ENCODE results near the gene SSRP1.

Gene SSRP1

DNA sequence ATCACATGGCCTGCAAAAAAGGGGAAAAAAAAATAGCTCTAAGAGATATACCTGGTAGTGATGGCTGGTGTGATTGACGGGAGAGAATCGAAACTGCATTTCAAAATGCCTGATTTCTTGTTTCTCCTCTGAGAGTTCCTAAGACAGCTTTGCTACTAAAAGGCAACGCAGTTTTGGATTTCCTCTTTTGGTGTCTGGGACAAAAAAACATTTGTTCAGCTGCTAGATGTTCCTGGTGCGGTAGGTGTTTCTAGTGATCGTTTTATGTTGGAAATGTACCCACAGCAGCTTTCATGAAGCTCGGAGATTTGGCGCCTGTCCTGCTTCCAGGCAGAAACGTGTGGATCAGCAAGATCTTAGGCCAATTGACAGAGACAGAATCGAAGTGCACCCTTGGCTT is 20.6 kb upstream of the SSRP1 start:
- no peaks in the 10 kb centered on the region for H3K9me3 ChIP-seq (ENCODE audit: low read length)
- no peaks in the 10 kb centered on the region for H3K36me3 ChIP-seq (ENCODE audit: insufficient read depth, low read length)
- peaks cover 20% of the 10 kb centered on the region for H3K4me1 ChIP-seq (ENCODE audit: insufficient read depth, low read length)
- no peaks in the 10 kb centered on the region for H3K27me3 ChIP-seq (ENCODE audit: insufficient read depth, low read length)
- H2AFZ ChIP-seq (ENCODE audit: low read depth, low read length) = no peak overlapping the region
- H3K4me3 ChIP-seq (ENCODE audit: low read length) = no peak overlapping the region

DNA sequence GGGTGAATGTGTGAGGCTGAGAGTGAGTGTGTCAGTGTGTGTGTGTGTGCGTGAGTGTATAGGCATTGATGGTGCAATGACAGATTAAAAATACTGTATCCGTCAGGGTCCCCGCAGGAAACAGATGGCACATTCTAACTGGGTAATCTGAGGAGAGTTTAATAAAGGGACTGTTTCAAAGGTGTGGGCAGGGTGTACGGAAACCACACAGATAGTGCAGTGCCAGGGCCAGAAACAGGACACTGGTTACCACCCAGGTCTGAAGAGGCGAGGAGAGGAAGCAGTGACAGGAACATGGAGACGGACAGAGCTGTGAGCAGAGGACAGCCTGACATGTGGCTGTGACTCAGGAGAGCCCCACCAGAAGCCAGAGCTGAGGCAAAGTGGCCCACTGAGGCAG is 19.0 kb upstream of the SSRP1 start:
- Histone ChIP-seq H2AFZ (ENCODE audit: low read depth, low read length) (no peak overlapping the region), H3K4me3 (ENCODE audit: low read length) (no peak overlapping the region), H3K27me3 (ENCODE audit: insufficient read depth, low read length) (no peaks in the 10 kb centered on the region), H3K4me1 (ENCODE audit: insufficient read depth, low read length) (peaks cover 20% of the 10 kb centered on the region), H3K36me3 (ENCODE audit: insufficient read depth, low read length) (no peaks in the 10 kb centered on the region), H3K9me3 (ENCODE audit: low read length) (no peaks in the 10 kb centered on the region)

DNA sequence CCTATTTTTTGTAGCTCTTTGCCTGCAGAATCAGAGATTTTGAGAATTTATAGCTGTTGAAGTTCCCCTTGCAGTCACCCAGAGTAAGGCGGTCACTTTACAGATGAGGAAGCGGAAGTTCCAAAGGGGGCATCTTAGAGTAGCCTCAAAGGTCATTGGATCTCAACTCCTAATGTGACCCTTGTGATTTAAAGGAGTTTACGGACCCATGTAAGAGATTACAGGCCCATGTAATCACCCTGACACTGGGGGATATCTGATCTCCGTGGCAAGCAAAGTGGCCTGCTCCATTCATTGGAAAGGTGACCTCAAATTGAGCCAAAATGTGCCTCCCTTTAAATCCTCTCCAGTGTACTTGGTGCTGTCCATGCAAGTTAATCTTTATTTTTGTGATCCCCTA is 18.2 kb upstream of the SSRP1 start:
- Histone ChIP-seq H3K27me3 (ENCODE audit: insufficient read depth, low read length) (no peaks in the 10 kb centered on the region), H3K9me3 (ENCODE audit: low read length) (no peaks in the 10 kb centered on the region), H3K4me1 (ENCODE audit: insufficient read depth, low read length) (peaks cover 20% of the 10 kb centered on the region), H2AFZ (ENCODE audit: low read depth, low read length) (peak overlapping the region; percentile 76), H3K4me3 (ENCODE audit: low read length) (peak overlapping the region; percentile 15), H3K36me3 (ENCODE audit: insufficient read depth, low read length) (no peaks in the 10 kb centered on the region)

DNA sequence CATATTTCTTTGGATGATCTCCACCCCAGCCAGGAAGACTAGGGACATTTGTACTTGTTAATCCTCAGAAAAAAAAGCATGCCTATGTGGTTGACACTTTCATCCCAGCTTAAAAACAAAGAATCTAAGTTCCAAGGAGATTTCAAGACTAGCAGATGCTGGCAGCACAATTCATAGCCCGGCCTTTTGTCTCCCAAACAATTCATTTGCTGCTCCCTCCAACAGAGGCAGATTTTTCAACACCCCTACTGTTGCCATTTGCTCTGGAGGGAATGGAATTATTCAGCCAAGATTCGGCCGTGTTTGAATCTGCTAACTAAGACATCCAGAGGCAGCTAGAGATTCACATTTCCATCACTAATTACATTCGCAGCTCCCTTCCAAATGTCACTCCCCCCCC is 17.8 kb upstream of the SSRP1 start:
- peak overlapping the region; percentile 76 for H2AFZ ChIP-seq (ENCODE audit: low read depth, low read length)
- H3K27me3 ChIP-seq (ENCODE audit: insufficient read depth, low read length) = no peaks in the 10 kb centered on the region
- peaks cover 20% of the 10 kb centered on the region for H3K4me1 ChIP-seq (ENCODE audit: insufficient read depth, low read length)
- no peaks in the 10 kb centered on the region for H3K36me3 ChIP-seq (ENCODE audit: insufficient read depth, low read length)
- H3K4me3 ChIP-seq (ENCODE audit: low read length) = peak overlapping the region; percentile 15
- no peaks in the 10 kb centered on the region for H3K9me3 ChIP-seq (ENCODE audit: low read length)

DNA sequence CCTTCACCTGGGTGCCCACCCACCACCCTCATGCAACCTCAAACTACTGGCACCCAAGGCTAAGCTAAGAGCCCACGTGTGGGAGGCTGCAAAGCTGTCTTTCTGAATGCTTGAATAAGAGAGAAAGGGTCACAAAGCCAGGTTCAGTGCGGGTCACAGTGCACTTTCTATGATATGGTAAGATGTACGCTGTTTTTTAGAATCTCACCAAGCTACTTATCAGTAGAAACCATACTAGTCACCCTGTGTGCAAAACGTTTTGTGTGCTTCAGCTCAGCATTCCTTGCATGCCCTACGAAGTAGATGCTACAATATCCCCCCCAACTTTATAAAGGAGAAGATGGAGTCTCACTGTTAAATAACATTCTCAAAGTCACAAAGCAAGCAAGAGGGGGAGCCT is 17.3 kb upstream of the SSRP1 start:
- no peaks in the 10 kb centered on the region for H3K36me3 ChIP-seq (ENCODE audit: insufficient read depth, low read length)
- H3K4me3 ChIP-seq (ENCODE audit: low read length) = peak overlapping the region; percentile 15
- peaks cover 20% of the 10 kb centered on the region for H3K4me1 ChIP-seq (ENCODE audit: insufficient read depth, low read length)
- peak overlapping the region; percentile 76 for H2AFZ ChIP-seq (ENCODE audit: low read depth, low read length)
- no peaks in the 10 kb centered on the region for H3K27me3 ChIP-seq (ENCODE audit: insufficient read depth, low read length)
- H3K9me3 ChIP-seq (ENCODE audit: low read length) = no peaks in the 10 kb centered on the region

DNA sequence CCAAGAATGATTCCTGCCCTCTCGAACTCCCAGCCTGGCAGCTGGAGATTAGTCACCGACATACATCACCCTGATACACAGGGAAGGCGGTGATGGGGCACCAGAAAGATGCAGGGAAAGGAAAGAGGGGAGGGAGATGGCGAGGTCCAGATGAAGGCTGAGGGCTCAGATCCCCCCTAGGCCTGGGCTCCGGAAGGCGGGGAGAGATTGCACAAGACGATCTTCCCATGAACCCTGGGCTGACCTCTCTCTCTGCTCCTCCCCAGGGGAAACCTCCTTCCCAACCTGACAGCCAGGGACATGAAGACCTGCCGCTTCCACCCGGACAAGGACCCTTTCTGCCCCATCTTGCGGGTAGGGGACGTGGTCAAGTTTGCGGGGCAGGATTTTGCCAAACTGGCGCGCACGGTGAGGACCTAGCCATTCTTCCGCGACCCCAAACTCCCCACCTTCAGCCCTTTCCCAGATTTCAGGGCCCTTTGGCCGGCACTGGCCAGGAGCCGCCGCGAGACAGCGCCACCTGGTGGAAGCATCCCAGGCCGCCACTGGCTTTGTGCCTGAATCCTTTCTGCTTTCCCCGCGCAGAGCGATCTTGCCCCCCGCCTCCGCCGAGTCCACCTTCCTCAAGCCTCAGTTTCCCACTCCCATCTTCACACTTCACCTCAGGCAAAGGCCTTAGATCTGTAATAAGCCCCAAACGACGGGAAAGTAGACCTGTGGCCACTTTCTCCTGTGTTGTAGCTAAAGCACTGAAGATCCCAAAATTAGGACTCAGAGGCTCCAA is 14.0 kb upstream of the SSRP1 start:
- Histone ChIP-seq H3K4me3 (ENCODE audit: low read length) (no peak overlapping the region), H2AFZ (ENCODE audit: low read depth, low read length) (no peak overlapping the region), H3K27me3 (ENCODE audit: insufficient read depth, low read length) (no peaks in the 10 kb centered on the region), H3K4me1 (ENCODE audit: insufficient read depth, low read length) (peaks cover 20% of the 10 kb centered on the region), H3K9me3 (ENCODE audit: low read length) (no peaks in the 10 kb centered on the region), H3K36me3 (ENCODE audit: insufficient read depth, low read length) (no peaks in the 10 kb centered on the region)

DNA sequence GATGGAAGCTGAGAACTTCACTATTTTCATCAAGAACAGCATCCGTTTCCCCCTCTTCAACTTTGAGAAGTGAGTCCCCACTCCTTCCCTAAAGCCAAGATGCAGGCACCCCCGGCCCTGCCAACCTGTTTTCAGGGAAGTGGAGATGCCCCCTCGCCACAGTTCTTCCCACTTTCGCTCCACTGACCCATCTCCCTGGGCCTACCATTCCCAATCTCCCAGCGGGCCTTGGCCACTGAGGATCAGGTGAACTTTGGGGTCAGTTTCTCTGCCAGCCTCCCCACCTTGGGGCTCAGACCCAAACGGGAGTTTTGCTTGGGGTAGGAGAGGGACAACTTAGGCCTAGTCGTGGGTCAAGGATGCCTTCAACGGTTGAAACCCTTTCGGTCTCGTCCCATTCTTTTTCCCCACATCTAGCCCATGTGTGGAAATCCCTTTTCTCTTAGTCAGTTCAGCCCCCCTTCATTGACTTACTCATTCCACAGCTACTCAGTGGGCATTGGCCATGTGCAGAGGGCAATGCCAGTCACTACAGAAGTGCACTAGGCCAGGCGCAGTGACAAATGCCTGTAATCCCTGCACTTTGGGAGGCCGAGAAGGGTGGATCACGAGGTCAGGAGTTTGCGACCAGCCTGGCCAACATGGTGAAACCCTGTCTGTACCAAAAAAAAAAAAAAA is 13.1 kb upstream of the SSRP1 start:
- no peak overlapping the region for H2AFZ ChIP-seq (ENCODE audit: low read depth, low read length)
- peaks cover 14% of the 10 kb centered on the region for H3K4me1 ChIP-seq (ENCODE audit: insufficient read depth, low read length)
- H3K36me3 ChIP-seq (ENCODE audit: insufficient read depth, low read length) = no peaks in the 10 kb centered on the region
- no peaks in the 10 kb centered on the region for H3K27me3 ChIP-seq (ENCODE audit: insufficient read depth, low read length)
- H3K9me3 ChIP-seq (ENCODE audit: low read length) = no peaks in the 10 kb centered on the region
- no peak overlapping the region for H3K4me3 ChIP-seq (ENCODE audit: low read length)

DNA sequence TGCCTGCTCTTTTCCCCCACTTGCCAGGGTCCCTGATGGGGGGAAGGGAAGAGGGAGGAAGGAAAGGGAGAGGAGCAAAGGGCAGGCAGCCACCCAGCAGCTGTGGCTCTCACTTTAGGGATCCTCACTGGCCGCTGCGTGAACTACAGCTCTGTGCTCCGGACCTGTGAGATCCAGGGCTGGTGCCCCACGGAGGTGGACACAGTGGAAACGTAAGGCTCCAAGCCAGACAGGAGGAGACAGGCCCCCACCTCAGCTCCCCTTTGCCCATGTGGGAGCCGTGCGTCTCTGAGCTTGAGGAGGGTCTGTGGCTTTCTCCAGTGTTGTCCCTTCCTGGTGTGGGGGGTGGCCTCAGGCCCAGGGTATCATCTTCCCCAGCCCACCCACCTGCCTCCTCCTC is 12.4 kb upstream of the SSRP1 start:
- H2AFZ ChIP-seq (ENCODE audit: low read depth, low read length) = no peak overlapping the region
- H3K4me1 ChIP-seq (ENCODE audit: insufficient read depth, low read length) = peaks cover 13% of the 10 kb centered on the region
- no peak overlapping the region for H3K4me3 ChIP-seq (ENCODE audit: low read length)
- H3K27me3 ChIP-seq (ENCODE audit: insufficient read depth, low read length) = no peaks in the 10 kb centered on the region
- H3K36me3 ChIP-seq (ENCODE audit: insufficient read depth, low read length) = no peaks in the 10 kb centered on the region
- H3K9me3 ChIP-seq (ENCODE audit: low read length) = no peaks in the 10 kb centered on the region

DNA sequence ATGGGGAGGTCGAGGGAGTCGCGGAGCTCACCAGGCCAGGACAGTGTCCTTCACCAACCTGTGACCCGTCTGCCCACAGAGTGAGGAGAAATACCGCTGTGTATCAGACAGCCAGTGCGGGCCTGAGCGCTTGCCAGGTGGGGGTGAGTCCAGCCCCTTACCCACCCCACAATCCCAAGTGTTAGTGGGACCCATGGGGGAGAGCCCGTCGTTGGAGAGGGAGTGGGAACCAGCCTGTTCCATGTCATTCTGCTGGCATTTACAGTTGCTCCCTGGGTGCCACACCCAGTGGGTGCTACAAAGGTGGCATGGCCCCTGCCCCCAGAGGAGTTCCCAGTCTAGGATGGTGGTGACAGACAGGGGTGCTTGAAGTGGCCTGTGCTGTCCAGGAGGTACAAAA is 11.6 kb upstream of the SSRP1 start:
- Histone ChIP-seq H2AFZ (ENCODE audit: low read depth, low read length) (no peak overlapping the region), H3K4me3 (ENCODE audit: low read length) (no peak overlapping the region), H3K36me3 (ENCODE audit: insufficient read depth, low read length) (no peaks in the 10 kb centered on the region), H3K4me1 (ENCODE audit: insufficient read depth, low read length) (peaks cover 10% of the 10 kb centered on the region), H3K9me3 (ENCODE audit: low read length) (no peaks in the 10 kb centered on the region), H3K27me3 (ENCODE audit: insufficient read depth, low read length) (no peaks in the 10 kb centered on the region)

DNA sequence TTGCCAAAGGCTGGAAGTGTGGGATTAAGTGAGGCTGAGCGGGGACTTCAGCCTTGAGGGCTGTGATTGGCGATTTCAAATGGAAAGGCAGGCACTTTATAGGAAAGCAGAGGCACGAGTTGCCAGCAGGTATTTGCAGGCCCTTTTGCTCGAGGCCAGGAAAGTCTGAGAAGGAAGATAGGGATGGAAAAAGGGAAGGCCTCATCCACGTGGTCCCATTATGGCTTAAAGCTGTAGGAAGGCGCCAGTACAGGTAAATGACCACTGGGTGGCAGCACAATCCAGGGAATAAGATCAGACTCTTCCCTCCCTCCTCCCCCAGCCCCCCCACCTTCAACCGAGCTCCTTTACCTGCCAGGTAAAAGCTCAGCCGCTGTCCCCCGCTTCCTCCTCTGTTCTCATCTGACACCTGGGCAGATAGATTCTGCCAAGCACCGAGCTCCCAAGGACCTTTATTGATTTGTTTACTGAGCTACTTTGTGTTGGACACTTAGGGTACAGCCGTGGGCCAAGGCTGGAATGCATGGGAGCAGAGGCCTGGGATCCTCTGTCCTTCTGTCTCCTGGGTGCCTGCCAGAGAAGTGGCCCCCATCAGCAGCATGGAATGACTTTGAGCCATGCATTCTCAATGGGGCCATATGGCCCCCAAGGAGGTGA is 10.0 kb upstream of the SSRP1 start:
- Histone ChIP-seq H3K4me3 (ENCODE audit: low read length) (no peak overlapping the region), H2AFZ (ENCODE audit: low read depth, low read length) (peak overlapping the region; percentile 68), H3K4me1 (ENCODE audit: insufficient read depth, low read length) (peaks cover 11% of the 10 kb centered on the region), H3K27me3 (ENCODE audit: insufficient read depth, low read length) (no peaks in the 10 kb centered on the region), H3K9me3 (ENCODE audit: low read length) (no peaks in the 10 kb centered on the region), H3K36me3 (ENCODE audit: insufficient read depth, low read length) (no peaks in the 10 kb centered on the region)

DNA sequence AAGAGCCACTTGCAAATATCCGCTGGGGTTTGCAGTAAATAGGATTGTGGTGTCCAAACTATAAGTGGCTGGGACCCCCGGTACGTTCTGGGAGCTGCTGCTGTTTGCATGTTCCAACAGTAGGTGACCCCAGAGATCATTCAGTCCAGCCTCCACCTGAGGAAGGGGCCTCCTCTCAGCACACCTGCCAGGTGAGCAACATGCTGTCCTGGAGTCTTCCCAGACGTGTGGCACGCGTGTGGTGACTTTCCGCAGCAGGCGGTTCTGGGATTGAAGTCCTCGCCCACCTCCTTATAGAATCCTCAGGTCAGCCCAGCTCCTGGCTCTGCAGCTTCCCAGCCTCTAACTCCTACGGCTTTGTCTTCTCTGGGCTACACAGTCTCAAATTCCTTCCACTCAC is 9.1 kb upstream of the SSRP1 start:
- Histone ChIP-seq H2AFZ (ENCODE audit: low read depth, low read length) (peak overlapping the region; percentile 68), H3K9me3 (ENCODE audit: low read length) (no peaks in the 10 kb centered on the region), H3K4me1 (ENCODE audit: insufficient read depth, low read length) (peaks cover 19% of the 10 kb centered on the region), H3K27me3 (ENCODE audit: insufficient read depth, low read length) (no peaks in the 10 kb centered on the region), H3K36me3 (ENCODE audit: insufficient read depth, low read length) (no peaks in the 10 kb centered on the region), H3K4me3 (ENCODE audit: low read length) (no peak overlapping the region)

DNA sequence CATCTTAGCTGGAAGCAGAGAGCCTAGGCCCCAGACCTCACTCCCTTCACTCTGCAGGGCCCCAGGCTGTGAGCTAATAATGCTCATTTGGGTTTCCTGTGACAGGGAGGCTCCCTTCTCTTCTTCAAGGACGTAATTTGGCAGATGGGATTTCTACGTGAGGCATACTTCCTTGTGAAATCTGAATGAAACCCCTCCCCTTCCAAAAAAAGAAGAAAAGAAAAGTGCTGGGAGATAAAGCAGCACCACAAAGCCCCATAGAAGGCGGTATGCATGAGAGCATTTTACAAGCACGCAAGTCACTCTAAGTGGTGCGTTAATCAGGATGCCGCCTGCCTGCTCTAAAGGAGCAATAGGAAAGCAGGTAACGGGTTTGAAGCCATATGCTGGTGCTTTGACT is 8.1 kb upstream of the SSRP1 start:
- no peaks in the 10 kb centered on the region for H3K36me3 ChIP-seq (ENCODE audit: insufficient read depth, low read length)
- H2AFZ ChIP-seq (ENCODE audit: low read depth, low read length) = no peak overlapping the region
- peaks cover 27% of the 10 kb centered on the region for H3K4me1 ChIP-seq (ENCODE audit: insufficient read depth, low read length)
- H3K4me3 ChIP-seq (ENCODE audit: low read length) = no peak overlapping the region
- no peaks in the 10 kb centered on the region for H3K9me3 ChIP-seq (ENCODE audit: low read length)
- no peaks in the 10 kb centered on the region for H3K27me3 ChIP-seq (ENCODE audit: insufficient read depth, low read length)

DNA sequence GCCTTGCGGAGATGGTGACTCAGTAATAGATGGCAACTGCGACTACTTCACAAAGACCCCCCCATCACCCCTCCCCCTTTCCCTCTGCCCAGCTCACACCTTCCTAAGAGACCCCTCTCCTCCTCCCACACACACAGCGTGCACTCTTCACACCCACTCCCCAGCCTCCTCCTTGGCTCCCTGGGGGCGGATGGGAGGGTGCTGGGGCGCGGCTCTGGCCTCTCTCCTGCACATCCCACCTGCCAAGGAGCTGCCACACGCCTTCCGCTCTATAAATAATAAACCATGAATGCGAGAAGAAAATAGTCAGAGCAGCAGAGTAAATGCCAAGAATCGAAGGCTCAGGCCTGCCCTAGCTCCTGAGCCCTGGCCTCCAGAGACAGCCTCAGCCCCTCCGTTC is 7.0 kb upstream of the SSRP1 start:
- H3K4me3 ChIP-seq (ENCODE audit: low read length) = no peak overlapping the region
- no peaks in the 10 kb centered on the region for H3K36me3 ChIP-seq (ENCODE audit: insufficient read depth, low read length)
- H3K9me3 ChIP-seq (ENCODE audit: low read length) = no peaks in the 10 kb centered on the region
- no peaks in the 10 kb centered on the region for H3K27me3 ChIP-seq (ENCODE audit: insufficient read depth, low read length)
- no peak overlapping the region for H2AFZ ChIP-seq (ENCODE audit: low read depth, low read length)
- peaks cover 38% of the 10 kb centered on the region for H3K4me1 ChIP-seq (ENCODE audit: insufficient read depth, low read length)

Measured in neuron (in vitro differentiated cells).